Adrenal gland (tissue), 12 donors: ENCODE results near the gene S100A10. TPM values are rescaled to one million over a fixed set of nuclear protein-coding genes. Genes with fewer than 3 reads are reported as not detected.

Experiments used
- DNase-seq, 7 donors: peaks; one replicate each; pipeline ENCODE4 v3.0.0-alpha.2; 2019 to 2020
- H3K27ac ChIP-seq, 5 donors: fragments of 200-600 bp; sonication (generic) in 4 of 5; 1 replicate in 3 of 5; 2 replicates in 2 of 5; pipeline versions ENCODE4 v1.5.1 to v1.8.0; 2016 to 2020; ENCODE audit warnings: mild to moderate bottlenecking in 1 of 5
- H3K27me3 ChIP-seq: fragments of 200-600 bp; 2 replicates; pipeline ENCODE4 v1.8.0; 2021
- H3K36me3 ChIP-seq, 2 donors: fragments of 200-600 bp; replicated peaks in 1 of 2; 1 replicate in 1 of 2; 2 replicates in 1 of 2; pipeline versions ENCODE4 v1.5.1 to v1.8.0; 2018 to 2022
- H3K4me1 ChIP-seq, 2 donors: fragments of 200-600 bp; replicated peaks in 1 of 2; 1 replicate in 1 of 2; 2 replicates in 1 of 2; pipeline versions ENCODE4 v1.5.1 to v1.8.0; 2018 to 2021
- H3K4me3 ChIP-seq, 4 donors: fragments of 200-600 bp; sonication (generic) in 3 of 4; one replicate each; pipeline ENCODE4 v1.5.1; 2016 to 2018
- H3K9me3 ChIP-seq, 3 donors: fragments of 200-600 bp; sonication (generic) in 1 of 3; replicated peaks in 1 of 3; 1 replicate in 2 of 3; 2 replicates in 1 of 3; pipeline versions ENCODE4 v1.5.1 to v1.8.0; 2016 to 2021
- CTCF ChIP-seq, 6 experiments: fragments of 450-650 bp in 4 of 6; fragments of 200-600 bp in 2 of 6; sonication (generic) in 1 of 6; IDR thresholded peaks; 1 replicate in 5 of 6; 2 replicates in 1 of 6; pipeline versions ENCODE4 v1.5.1 to v1.8.0; 2016 to 2021; ENCODE audit warnings: antibody characterized with exemption in 6 of 6, mild to moderate bottlenecking in 2 of 6, moderate library complexity in 1 of 6
- POLR2A ChIP-seq, 2 donors: fragments of 450-650 bp; IDR thresholded peaks; one replicate each; pipeline ENCODE4 v1.6.1; 2017; ENCODE audit warnings: antibody characterized with exemption in 2 of 2, mild to moderate bottlenecking in 2 of 2, moderate library complexity in 1 of 2
- WGBS, 4 donors: extraction: QIAGEN DNeasy Blood & Tissue Kit in 2 of 4; methylation state at CpG; one replicate each; pipeline versions ENCODE4 v1.1.5 to v1.1.7; 2013 to 2017; 5-methylcytosine and 5-hydroxymethylcytosine counted together
- intact Hi-C, 2 donors: fragments of 100-400 bp; cut with DNase I; formaldehyde crosslinking; loops; one replicate each; pipeline versions ENCODE4 v1.14.1 to v1.15.0; 2022 to 2023
- polyA plus RNA-seq, 3 donors: library from polyadenylated mRNA; stranded (reverse); fragments of 200-250 nt in 2 of 3; fragments of 350-450 nt in 1 of 3; fragmentation: Illumina TruSeq in 1 of 3; extraction: RNeasy Lipid Tissue Mini Kit (QIAGEN cat#74804) in 1 of 3; gene quantifications; one replicate each; pipeline ENCODE4 v1.2.3, GENCODE V29; 2013 to 2014
- total RNA-seq, 9 donors: library from RNA; depleted of rRNA in 4 of 9; stranded (reverse); fragments of >200 nt in 4 of 9; fragments of 120-200 nt in 1 of 9; fragmentation: NEBNext Ultra II Directional in 1 of 9; extraction: Animal tissue kit (Norgen Biotek cat#: 25700) in 1 of 9; gene quantifications; one replicate each; pipeline versions ENCODE4 v1.1.0 to v1.2.4, GENCODE V29; 2013 to 2023
- donor health status: healthy with polysubstance abuse.
- donor health status: Bipolar disorder and iron deficiency.
- donor health status: DM: yes; HTN: yes; CAD: no.
- donor health status: DM: no; HTN: no; CAD: no.
- donor health status: DM: no; HTN: no; CAD: no.
- donor health status: DM: yes; HTN: yes; CAD: no.

The S100A10 gene
- total and polyA plus RNA-seq, 12 donors: 24.9 to 860 (median 366) TPM

- Histone ChIP-seq H3K4me3 (no peak overlapping the region), H3K9me3 (no peaks in the 10 kb centered on the region), H3K27ac (no peak overlapping the region), H3K4me1 (peaks cover 5 to 16% of the 10 kb centered on the region in 2 donors), H3K36me3 (no peaks in the 10 kb centered on the region), H3K27me3 (no peaks in the 10 kb centered on the region)
- no peak for DNase-seq
- WGBS, 4 donors: 90 to 96% (median 91%) methylated on average over 1 of the region's 1 CpG
- TF ChIP-seq CTCF (IDR thresholded peaks at IDR 0.05) (no peak), POLR2A (IDR thresholded peaks at IDR 0.05) (no peak)
- intact Hi-C loops: no loop called here
These were observed 45.8 kb upstream of the S100A10 start for GRCh38 chr1:152039461-152039860.

- 91 to 92% (median 92%) methylated on average over 10 of the region's 10 CpGs for WGBS, 4 donors
- H3K36me3 ChIP-seq: peaks cover 0 to under 1% of the 10 kb centered on the region in 2 donors
- H3K27me3 ChIP-seq: no peaks in the 10 kb centered on the region
- H3K9me3 ChIP-seq: no peaks in the 10 kb centered on the region
- no peak for DNase-seq
- no peak overlapping the region for H3K4me3 ChIP-seq
- no peak for TF ChIP-seq CTCF (IDR thresholded peaks at IDR 0.05)
- no peak for TF ChIP-seq POLR2A (IDR thresholded peaks at IDR 0.05)
- peaks cover 7 to 21% of the 10 kb centered on the region in 2 donors for H3K4me1 ChIP-seq
- intact Hi-C loops: no loop called here
- H3K27ac ChIP-seq: peak overlapping the region in 1 of 5 donors; percentile 90
These were observed 45.2 kb upstream of the S100A10 start for GRCh38 chr1:152038871-152039270.

- Histone ChIP-seq H3K27ac (peak within 1 kb of the TSS; percentile 62 to 90 (median 76)), H3K4me1 (peaks cover 7 to 25% of the 10 kb centered on the region in 2 donors), H3K4me3 (peak within 1 kb of the TSS; percentile 4 to 77 (median 41)), H3K27me3 (no peaks in the 10 kb centered on the region), H3K9me3 (no peaks in the 10 kb centered on the region), H3K36me3 (peaks cover 0 to 24% of the 10 kb centered on the region in 2 donors)
- peak; percentile 83 to 91 (median 90) for DNase-seq
- intact Hi-C loops: no loop called here
- 2 to 3% (median 2%) methylated on average over 37 to 53 of the region's 53 CpGs for WGBS, 4 donors
- TF ChIP-seq POLR2A (IDR thresholded peaks at IDR 0.05) (peak; percentile 75 to 86), CTCF (IDR thresholded peaks at IDR 0.05) (no peak)
These were observed 42.9 kb upstream of the S100A10 start, which contains the start of gene S100A11 for GRCh38 chr1:152036267-152037216. Gene S100A11, minus strand, starts transcription at chr1:152037004. Its CDS starts 89 bp downstream, at chr1:152036915.

GRCh38 chr1:152035539-152036266, 42.0 kb upstream of the S100A10 start:
- Histone ChIP-seq H3K9me3 (no peaks in the 10 kb centered on the region), H3K4me3 (peak overlapping the region; percentile 4 to 77 (median 41)), H3K27me3 (no peaks in the 10 kb centered on the region), H3K36me3 (peaks cover 0 to 26% of the 10 kb centered on the region in 2 donors), H3K27ac (peak overlapping the region in 4 of 5 donors; percentile 67 to 90 (median 82)), H3K4me1 (peaks cover 7 to 25% of the 10 kb centered on the region in 2 donors)
- intact Hi-C loops: no loop called here
- no peak for TF ChIP-seq CTCF (IDR thresholded peaks at IDR 0.05)
- no peak for TF ChIP-seq POLR2A (IDR thresholded peaks at IDR 0.05)
- WGBS, 4 donors: 48 to 52% (median 49%) methylated on average over 17 of the region's 17 CpGs
- no peak for DNase-seq
